ENCODE results near the gene KRTAP9-7.
"Not testable (repeated sequence)": the region's sequence is repeated elsewhere in the genome, so short reads cannot be mapped to it uniquely, and the experiment has no call there.

Gene KRTAP9-7, protein sequence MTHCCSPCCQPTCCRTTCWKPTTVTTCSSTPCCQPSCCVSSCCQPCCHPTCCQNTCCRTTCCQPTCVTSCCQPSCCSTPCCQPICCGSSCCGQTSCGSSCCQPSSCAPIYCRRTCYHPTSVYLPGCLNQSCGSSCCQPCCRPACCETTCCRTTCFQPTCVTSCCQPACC

GRCh38 chr17:41275648-41276190, at the start of gene KRTAP9-7:
Gene KRTAP9-7, plus strand, starts transcription at chr17:41275698. Its CDS starts 0 bp downstream, at chr17:41275698.
- not testable (repeated sequence) for H3K4me3 ChIP-seq (ENCODE audit: low read depth, low read length)

GRCh38 chr17:41226051-41226450, 49.4 kb upstream of the KRTAP9-7 start:
- TF ChIP-seq, protein P1, sequence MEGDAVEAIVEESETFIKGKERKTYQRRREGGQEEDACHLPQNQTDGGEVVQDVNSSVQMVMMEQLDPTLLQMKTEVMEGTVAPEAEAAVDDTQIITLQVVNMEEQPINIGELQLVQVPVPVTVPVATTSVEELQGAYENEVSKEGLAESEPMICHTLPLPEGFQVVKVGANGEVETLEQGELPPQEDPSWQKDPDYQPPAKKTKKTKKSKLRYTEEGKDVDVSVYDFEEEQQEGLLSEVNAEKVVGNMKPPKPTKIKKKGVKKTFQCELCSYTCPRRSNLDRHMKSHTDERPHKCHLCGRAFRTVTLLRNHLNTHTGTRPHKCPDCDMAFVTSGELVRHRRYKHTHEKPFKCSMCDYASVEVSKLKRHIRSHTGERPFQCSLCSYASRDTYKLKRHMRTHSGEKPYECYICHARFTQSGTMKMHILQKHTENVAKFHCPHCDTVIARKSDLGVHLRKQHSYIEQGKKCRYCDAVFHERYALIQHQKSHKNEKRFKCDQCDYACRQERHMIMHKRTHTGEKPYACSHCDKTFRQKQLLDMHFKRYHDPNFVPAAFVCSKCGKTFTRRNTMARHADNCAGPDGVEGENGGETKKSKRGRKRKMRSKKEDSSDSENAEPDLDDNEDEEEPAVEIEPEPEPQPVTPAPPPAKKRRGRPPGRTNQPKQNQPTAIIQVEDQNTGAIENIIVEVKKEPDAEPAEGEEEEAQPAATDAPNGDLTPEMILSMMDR (IDR thresholded peaks at IDR 0.05; ENCODE audit: borderline replicate concordance, insufficient read depth, low read depth, low read length), result no peak

DNA sequence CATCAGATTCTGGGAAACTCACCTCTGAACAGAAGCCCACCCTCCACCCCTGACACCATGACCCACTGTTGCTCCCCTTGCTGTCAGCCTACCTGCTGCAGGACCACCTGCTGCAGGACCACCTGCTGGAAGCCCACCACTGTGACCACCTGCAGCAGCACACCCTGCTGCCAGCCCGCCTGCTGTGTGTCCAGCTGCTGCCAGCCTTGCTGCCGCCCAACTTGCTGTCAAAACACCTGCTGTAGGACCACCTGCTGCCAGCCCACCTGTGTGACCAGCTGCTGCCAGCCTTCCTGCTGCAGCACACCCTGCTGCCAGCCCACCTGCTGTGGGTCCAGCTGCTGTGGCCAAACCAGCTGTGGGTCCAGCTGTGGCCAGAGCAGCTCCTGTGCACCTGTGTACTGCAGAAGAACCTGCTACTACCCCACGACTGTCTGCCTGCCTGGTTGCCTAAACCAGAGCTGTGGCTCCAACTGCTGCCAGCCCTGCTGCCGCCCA, 48.9 kb upstream of the KRTAP9-7 start, which contains the start of gene KRTAP9-2:
TSS of gene KRTAP9-2 (plus strand) at position 51 of the 498 bp plus-strand sequence. CDS start at position 58, 7 bp downstream.
- H3K4me3 ChIP-seq (ENCODE audit: low read depth, low read length), result not testable (repeated sequence)

More at GRCh38 chr17:41226051-41226450, 49.4 kb upstream of the KRTAP9-7 start:
- H3K4me3 ChIP-seq (ENCODE audit: low read depth, low read length), result no peak overlapping the region

GRCh38 chr17:41230094-41230493, 45.4 kb upstream of the KRTAP9-7 start:
- no peak overlapping the region for H3K4me3 ChIP-seq (ENCODE audit: low read depth, low read length)
- TF ChIP-seq, protein P1 (IDR thresholded peaks at IDR 0.05; ENCODE audit: borderline replicate concordance, insufficient read depth, low read depth, low read length), result no peak

GRCh38 chr17:41231731-41232130, 43.8 kb upstream of the KRTAP9-7 start:
- no peak overlapping the region for H3K4me3 ChIP-seq (ENCODE audit: low read depth, low read length)
- TF ChIP-seq, protein P1 (IDR thresholded peaks at IDR 0.05; ENCODE audit: borderline replicate concordance, insufficient read depth, low read depth, low read length), result no peak

DNA sequence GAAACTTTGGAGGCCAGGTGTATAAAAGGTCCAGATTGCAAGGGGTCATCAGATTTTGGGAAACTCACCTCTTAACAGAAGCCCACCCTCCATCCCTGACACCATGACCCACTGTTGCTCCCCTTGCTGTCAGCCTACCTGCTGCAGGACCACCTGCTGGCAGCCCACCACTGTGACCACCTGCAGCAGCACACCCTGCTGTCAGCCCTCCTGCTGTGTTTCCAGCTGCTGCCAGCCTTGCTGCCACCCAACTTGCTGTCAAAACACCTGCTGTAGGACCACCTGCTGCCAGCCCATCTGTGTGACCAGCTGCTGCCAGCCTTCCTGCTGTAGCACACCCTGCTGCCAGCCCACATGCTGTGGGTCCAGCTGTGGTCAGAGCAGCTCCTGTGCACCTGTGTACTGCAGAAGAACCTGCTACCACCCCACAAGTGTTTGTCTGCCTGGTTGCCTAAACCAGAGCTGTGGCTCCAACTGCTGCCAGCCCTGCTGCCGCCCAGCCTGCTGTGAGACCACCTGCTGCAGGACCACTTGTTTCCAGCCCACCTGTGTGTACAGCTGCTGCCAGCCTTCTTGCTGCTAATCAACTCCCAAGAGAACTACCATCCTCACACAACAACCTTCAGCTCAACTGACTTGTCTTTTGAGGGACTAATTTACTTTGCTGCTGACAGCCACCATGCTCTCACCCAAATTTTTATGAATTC, 42.9 kb upstream of the KRTAP9-7 start, which contains the start of gene KRTAP9-3:
TSS of gene KRTAP9-3 (plus strand) at position 51 of the 707 bp plus-strand sequence. CDS start at position 104, 53 bp downstream.
- not testable (repeated sequence) for H3K4me3 ChIP-seq (ENCODE audit: low read depth, low read length)

GRCh38 chr17:41237116-41237515, 38.4 kb upstream of the KRTAP9-7 start:
- H3K4me3 ChIP-seq (ENCODE audit: low read depth, low read length), result not testable (repeated sequence)

DNA sequence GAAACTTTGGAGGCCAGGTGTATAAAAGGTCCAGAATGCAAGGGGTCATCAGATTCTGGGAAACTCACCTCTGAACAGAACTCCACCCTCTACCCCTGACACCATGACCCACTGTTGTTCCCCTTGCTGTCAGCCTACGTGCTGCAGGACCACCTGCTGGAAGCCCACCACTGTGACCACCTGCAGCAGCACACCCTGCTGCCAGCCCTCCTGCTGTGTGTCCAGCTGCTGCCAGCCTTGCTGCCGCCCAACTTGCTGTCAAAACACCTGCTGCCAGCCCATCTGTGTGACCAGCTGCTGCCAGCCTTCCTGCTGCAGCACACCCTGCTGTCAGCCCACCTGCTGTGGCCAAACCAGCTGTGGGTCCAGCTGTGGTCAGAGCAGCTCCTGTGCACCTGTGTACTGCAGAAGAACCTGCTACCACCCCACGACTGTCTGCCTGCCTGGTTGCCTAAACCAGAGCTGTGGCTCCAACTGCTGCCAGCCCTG, 37.5 kb upstream of the KRTAP9-7 start, which contains the start of gene KRTAP9-8:
TSS of gene KRTAP9-8 (plus strand) at position 51 of the 489 bp plus-strand sequence. CDS start at position 104, 53 bp downstream.
- H3K4me3 ChIP-seq (ENCODE audit: low read depth, low read length), result not testable (repeated sequence)

GRCh38 chr17:41246995-41247787, 28.3 kb upstream of the KRTAP9-7 start:
- not testable (repeated sequence) for H3K4me3 ChIP-seq (ENCODE audit: low read depth, low read length)

DNA sequence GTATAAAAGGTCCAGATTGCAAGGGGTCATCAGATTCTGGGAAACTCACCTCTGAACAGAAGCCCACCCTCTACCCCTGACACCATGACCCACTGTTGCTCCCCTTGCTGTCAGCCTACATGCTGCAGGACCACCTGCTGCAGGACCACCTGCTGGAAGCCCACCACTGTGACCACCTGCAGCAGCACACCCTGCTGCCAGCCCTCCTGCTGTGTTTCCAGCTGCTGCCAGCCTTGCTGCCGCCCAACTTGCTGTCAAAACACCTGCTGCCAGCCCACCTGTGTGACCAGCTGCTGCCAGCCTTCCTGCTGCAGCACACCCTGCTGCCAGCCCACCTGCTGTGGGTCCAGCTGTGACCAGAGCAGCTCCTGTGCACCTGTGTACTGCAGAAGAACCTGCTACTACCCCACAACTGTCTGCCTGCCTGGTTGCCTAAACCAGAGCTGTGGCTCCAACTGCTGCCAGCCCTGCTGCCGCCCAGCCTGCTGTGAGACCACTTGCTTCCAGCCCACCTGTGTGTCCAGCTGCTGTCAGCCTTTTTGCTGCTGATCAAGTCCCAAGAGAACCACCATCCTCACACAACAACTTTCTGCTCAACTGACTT, 25.8 kb upstream of the KRTAP9-7 start, which contains the start of gene KRTAP9-4:
TSS of gene KRTAP9-4 (plus strand) at position 51 of the 604 bp plus-strand sequence. CDS start at position 85, 34 bp downstream.
- H3K4me3 ChIP-seq (ENCODE audit: low read depth, low read length), result not testable (repeated sequence)

Measured in GM12875 (cell line).